GM21390 (cell line): ENCODE measurements around the gene AGBL1.
"Not testable (repeated sequence)": the region's sequence is repeated elsewhere in the genome, so short reads cannot be mapped to it uniquely, and the experiment has no call there.

Experiments used
- ATAC-seq: cut with Tn5 transposase; IDR thresholded peaks from one replicate; pipeline ENCODE4 v1.9.1; 2021; ENCODE audit not compliant: unreplicated experiment

The AGBL1 gene

DNA sequence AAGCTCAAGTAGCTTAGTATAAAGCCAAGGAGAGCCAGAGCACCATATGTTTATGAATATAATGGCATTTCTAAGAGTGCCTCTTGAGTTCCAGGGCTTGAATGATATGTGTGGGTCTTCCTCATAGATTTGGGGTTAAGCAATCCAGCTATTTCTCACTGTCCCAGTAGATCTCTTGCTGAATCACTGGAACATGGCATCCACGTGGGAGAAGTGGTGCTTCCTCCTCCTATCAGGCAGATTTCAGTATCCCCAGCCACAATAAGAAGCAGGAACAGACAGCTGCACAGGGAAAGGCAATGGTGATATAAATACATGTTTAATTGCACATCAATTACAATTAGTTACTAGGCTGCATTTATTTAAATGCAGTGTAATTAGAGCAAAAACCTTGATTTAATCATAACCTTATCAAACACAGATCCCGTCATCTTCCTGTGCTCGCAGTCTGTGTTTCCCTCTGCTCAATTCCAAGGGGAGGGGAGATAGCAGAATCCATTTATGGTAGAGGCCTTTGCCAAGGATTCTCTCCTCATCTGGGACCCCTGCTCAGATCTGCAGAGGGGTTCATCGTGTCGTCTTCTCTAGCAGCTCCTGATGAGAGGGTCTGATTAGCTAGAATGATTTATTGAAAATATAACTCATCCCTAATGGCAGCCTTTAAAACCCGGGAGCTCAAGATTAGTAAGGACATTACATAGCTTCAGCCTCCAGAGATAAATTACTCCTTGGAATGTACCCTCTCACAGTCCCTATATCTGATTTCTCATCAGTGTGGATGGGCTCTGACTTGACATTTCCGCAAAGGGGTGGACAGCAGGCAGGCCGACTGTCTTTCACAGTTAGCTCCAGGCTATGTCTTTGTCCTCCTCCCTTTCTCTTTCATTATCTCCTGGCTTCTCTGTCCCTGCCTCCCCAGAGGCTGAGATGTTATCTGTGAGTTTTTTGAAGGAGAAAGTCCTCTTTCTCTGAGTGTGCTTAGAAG is 775.9 kb downstream of the AGBL1 start:
- ATAC-seq = no peak

- ATAC-seq = no peak
Observed at GRCh38 chr15:86857701-86858100, 778.0 kb downstream of the AGBL1 start.

DNA sequence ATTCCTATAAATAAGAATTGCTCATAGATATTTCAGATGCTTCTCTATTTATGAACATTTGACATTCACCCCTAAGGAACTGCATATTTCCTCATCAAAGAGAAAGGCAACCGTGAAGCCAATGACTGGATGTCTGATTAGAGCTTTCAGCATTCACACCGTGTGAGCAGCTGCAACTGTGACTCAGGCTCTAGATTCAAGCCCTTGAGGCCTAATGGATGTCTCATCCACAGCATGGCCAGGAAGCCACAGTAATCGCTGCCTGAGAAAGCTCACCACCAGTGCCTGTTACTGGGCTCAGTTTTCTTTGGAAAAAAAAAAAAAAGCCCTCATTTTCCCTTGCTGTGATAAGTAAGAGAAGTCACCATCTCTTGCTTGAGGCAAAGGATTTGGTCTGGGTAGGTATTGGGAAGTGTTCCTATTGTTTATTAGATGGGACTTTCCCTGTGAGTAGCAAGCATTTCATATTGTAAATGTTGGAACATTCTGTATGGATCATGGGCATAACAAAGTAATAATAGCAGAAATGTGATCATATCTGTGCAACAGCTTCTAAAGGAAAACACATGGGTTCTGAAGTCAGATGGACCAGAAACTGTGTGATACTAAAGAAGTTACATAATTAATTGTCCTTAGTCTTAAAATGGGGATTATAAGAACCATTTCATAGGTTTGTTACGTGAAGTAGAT is 783.7 kb downstream of the AGBL1 start:
- no peak for ATAC-seq

DNA sequence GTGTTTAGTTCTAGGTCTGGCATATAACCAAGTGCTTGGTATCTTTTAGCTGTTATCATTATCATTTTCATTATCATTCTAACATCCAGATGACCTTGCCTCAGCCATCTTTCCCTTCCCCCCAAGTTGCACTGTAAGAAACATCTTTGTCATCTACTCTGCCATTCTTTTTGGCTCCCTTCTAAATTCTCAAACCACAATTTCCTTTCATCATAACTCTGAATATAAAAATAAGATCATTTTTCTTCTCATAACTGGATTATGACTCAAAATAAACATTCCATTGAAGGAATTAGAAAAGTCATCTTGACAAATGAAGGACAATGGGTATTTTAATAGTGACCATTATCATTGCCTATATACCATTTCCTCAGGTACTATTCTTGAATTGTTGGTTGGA is 786.2 kb downstream of the AGBL1 start:
- no peak for ATAC-seq

DNA sequence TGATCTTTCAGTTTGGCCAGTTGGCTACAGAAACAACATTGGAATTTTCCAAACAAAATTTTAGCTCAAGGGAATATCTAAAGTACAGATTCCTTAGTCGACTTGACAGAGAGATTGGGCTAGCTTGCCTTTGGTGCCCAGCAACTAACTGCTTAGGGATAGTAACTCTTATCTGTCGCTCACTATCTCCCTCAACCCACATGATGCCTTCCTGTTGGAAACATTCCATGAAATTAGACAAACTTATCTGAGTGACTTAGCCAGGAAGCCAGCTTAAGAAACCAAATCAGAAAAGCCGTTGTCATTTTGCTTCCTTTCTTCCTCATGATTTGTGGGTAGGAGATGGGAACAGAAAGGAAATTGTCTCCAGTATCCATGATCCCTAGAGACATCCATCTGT is 791.2 kb downstream of the AGBL1 start:
- no peak for ATAC-seq

- ATAC-seq = no peak
Observed at GRCh38 chr15:86871964-86872363, 792.3 kb downstream of the AGBL1 start.

GRCh38 chr15:86872782-86873181 is 793.1 kb downstream of the AGBL1 start:
- ATAC-seq = no peak

- ATAC-seq = no peak
Observed at GRCh38 chr15:86875067-86875466, 795.4 kb downstream of the AGBL1 start.

- ATAC-seq = no peak
Observed at GRCh38 chr15:86876387-86876944, 796.8 kb downstream of the AGBL1 start.

DNA sequence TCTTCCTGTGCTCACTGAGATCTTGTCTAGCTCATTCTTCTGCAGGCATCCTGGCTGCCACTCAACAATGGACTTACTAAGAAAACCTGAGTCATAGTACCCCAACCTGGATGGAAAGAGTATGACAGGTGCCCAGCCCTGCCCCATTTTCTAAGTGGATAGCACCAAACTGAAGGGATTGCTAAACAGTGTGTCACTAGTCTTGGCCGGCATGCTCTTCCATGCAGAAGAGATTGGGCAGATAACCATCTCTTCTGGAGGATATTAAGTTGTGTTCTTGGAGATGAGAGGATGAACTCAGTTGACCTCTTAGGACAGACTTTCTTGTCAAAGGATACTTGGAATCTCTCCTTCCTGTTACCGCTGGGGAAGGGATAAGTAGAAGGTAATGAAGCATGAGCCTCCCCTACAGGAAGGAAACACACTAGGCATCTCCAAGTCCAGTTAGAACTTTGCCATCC is 797.5 kb downstream of the AGBL1 start:
- no peak for ATAC-seq

DNA sequence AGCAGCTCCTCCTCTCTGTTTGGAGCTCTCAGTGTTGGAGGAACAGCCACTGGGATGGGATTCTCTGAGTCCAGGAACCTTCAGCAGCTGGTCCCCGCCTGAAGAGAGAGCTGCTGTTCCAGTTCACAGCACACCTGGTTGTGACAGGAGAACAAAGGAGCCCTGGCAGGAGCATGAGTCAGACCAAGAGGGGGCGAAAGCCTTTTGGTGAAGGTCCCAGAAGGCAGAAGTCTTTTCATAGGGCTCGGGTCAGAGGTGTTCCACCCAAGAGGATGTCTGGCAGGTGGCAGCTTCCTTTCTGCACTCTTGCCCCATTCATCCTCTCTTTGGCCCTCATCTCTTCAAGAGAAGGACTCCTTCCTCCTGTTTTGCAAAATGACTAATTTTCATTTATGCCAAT is 799.2 kb downstream of the AGBL1 start:
- ATAC-seq = not testable (repeated sequence)

DNA sequence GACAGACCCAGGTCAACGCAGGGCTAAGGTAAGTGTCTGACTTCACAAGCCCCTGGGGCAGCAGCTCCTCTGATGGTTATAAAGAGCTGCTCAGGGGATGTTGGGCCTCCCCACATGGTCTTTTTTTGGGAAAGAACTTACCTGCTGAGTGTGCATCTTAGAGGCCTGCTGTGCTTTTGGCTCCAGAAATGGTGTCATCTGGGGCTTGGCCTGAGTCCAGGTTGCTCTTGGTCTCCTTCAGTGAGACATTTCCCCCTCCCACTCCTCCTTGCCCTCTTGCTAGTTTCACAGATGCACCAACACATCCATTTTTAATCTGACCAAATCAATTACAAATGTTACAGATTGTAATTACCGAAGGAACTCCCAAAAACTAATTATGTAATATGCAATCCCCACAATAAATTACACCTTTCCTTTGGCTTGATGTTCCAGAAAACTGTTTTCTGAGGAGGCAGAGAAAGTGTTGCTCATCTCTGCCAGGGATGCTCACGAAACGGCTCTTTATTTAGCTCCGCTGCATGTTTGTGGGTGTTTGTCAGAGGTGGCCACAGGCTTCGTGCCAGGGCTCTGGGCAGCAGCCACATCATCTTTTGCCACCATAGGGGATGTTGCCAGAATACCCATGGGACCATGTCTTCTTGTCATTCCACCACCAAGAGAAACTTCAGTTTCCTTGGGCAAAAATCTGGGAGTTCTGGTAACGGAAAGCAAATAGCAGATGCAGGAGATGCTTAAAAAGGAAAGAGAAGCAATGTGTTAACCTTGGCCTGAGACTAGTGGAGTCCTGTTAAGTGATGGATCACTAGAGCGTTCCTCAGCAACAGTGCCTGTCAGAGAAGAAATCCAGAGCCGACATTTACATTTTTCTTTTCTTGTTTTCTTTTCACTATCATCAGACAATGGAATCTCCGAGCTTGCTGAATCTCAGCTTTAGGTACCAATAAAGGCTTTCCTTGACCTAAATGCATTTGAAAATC is 799.9 kb downstream of the AGBL1 start:
- no peak for ATAC-seq

DNA sequence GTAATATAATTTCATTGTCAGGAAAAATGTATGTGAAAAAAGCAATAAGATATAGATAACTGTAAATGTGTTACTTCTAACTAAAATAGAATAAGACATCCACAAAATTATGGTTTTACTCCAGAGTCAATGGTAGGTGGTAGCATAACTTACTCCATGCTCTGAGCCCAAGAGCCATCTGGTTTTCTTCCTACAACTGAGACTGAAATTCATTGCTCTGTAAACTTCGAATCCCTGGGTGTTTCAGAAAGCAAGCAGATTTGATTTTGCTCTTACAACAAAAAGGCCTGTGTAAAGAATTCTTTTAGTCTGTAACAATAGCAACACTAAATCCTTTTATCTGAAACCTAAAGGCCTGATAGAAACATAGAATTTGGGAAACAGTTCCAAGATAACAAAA is 805.9 kb downstream of the AGBL1 start:
- ATAC-seq = no peak

- no peak for ATAC-seq
Observed at GRCh38 chr15:86892774-86893449, 813.2 kb downstream of the AGBL1 start.

DNA sequence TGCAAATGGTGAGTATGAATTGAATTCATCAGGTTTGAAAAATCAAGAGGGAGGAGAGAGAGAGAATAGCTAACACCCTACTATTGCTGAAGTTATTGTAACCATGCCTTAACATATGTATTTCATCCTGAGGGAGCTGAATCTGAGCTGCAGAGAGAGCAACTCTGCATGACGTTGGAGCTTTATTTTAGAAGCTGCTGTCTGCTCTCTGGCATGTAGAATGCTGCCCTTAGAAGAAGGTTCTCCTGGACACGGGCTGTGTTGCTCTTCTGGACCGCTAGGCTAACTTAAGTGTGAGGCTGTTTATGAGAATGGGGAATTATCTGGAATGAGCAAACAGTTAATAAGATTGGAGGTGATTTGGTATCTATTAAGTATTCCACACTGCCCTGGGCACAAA is 814.6 kb downstream of the AGBL1 start:
- no peak for ATAC-seq

DNA sequence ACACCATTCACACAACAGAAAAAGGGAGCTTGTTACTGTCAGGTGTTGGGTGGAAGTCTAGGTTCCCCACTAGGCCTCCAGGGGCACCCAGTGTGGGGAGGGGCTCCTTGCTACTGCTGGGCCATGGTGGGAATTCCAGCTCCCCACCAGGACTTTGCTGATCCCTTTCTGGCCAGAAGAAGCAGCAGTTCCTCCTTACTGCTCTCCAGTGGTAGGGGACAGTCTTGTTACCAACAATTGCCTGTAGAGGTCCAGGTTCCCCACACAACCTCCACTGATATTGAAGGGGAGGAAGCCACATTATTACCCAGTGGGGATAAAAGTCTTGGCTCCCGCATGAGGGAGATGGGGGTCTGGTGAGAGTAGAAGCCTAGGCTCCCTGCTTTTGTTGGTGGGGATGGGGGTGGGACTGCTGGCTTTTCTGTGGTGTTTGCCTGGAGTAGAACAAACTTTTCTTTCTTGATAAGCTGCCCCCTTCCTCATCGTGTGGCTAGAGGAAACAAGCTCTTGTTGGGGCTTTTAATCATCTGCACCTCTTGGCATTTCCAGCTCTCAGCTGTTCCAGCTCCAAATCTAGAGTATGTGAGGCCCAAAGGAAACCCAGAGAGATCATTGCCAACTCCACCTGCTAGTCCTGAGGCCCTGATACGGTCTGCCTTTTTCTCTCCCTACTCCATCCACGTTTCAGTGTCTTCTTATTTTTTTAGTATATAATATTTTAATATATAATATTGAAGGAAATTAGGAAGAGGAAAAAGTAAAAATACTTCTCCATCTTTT is 824.2 kb downstream of the AGBL1 start:
- ATAC-seq = no peak

DNA sequence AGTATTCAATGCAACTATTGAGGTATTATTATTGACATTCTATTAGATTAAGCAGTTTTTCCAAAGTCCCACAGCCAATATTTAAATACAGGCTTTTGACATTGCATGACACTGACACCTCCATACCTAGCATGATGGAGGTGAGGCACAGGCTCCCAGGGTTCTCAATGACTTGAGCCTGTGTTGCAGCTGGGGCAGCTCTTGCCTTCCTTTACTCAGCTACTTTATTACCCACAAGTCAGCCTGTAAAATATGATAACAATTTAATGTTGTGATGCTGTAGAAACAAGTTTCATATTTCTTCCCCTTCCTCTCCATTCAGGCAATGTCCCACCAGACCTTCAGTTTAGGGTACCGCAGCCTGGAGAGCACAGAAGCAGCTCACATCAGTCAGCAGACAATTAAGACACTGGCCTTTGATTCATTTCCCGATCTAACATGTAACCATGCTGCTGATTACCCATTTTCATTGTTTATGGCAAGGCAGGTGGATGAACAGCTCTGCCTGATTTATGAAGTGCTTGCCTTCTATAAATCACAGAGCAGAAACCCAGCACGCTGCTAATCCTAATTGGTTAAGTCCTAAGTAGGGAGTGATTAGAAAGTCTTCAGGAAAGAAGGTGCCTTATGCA is 826.1 kb downstream of the AGBL1 start:
- ATAC-seq = no peak

DNA sequence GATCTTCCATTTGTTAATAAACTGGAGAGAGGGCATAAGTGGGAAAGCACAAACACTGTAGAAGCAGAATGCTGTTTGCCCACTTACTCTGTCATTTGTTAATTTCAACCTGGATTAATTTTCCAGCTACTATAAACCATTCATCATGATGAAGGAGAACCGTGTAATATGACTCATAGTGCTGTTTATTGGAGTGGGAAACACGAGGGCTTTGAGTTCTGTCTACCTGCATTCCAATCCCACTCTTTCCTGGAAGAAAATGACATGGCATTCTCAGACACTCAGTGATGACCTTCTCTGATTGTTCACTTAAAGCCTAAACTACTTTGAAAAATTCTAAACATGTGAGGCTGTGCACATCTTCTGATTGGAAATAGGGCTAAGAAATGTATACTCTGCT is 826.7 kb downstream of the AGBL1 start:
- no peak for ATAC-seq

DNA sequence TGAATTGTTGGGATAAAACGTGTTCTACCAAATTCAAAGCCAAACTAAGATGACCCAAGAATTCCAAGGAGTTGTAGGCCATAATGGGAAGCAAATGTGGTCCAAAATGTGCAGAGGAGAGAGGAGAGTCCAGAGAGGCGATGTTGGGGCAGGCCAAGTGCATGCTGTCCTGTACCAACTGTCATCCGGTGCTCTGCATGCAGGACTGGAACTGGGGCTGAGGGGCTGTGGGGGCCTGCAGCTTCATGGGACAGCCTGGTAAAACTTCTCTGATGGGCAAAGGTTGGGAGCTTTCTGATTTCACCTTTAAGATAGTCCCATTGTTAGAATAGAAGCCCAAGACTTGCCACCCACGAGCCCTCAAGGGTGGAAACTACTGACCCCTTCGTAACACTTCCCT is 831.4 kb downstream of the AGBL1 start:
- ATAC-seq = no peak
